ENCODE results near the gene CASKIN1. TPM values are rescaled to one million over a fixed set of nuclear protein-coding genes. Genes with fewer than 3 reads are reported as not detected.
A peak's percentile ranks its signal among the peaks of the same experiment; 100 is the strongest.

Gene CASKIN1
- total RNA-seq, 4 donors from 2014 or later = 0.12 to 0.19 (median 0.14) TPM

GRCh38 chr16:2196981-2197511, 641 bp upstream of the CASKIN1 start:
- DNase-seq (ENCODE audit: low spot score) (no peak), ATAC-seq (ENCODE audit: low FRiP score) (no peak)
- TF ChIP-seq CTCF (IDR thresholded peaks at IDR 0.05) = no peak

- no peak for TF ChIP-seq CTCF (IDR thresholded peaks at IDR 0.05)
- no peak for ATAC-seq (ENCODE audit: low FRiP score)
- DNase-seq (ENCODE audit: low spot score) = no peak
Observed at GRCh38 chr16:2195322-2196161, 863 bp downstream of the CASKIN1 start.

- no peak for TF ChIP-seq CTCF (IDR thresholded peaks at IDR 0.05)
- ATAC-seq (ENCODE audit: low FRiP score) (no peak), DNase-seq (ENCODE audit: low spot score) (no peak)
Observed at GRCh38 chr16:2194852-2195321, 1.5 kb downstream of the CASKIN1 start.

GRCh38 chr16:2194166-2194834, 2.1 kb downstream of the CASKIN1 start:
- DNase-seq (ENCODE audit: low spot score) (peak; percentile 49), ATAC-seq (ENCODE audit: low FRiP score) (no peak)
- TF ChIP-seq CTCF (IDR thresholded peaks at IDR 0.05) = no peak

GRCh38 chr16:2191446-2191706, 5.0 kb downstream of the CASKIN1 start:
- no peak for DNase-seq (ENCODE audit: low spot score)
- no peak for ATAC-seq (ENCODE audit: low FRiP score)
- TF ChIP-seq CTCF (IDR thresholded peaks at IDR 0.05) = no peak

GRCh38 chr16:2190659-2191445, 5.6 kb downstream of the CASKIN1 start:
- DNase-seq (ENCODE audit: low spot score) (no peak), ATAC-seq (ENCODE audit: low FRiP score) (no peak)
- no peak for TF ChIP-seq CTCF (IDR thresholded peaks at IDR 0.05)

Measured in omental fat pad (tissue), 4 donors.